Parathyroid adenoma (tissue), 2 donors: ENCODE results near the gene CD53.

ENCODE experiments used
- H2AFZ ChIP-seq: fragments of 300-600 bp; sonication (generic); one replicate; pipeline ENCODE4 v1.7.0; 2017; ENCODE audit warnings: antibody characterized with exemption, mild to moderate bottlenecking
- H3K27ac ChIP-seq: fragments of 300-600 bp; sonication (generic); one replicate; pipeline ENCODE4 v1.7.0; 2017
- H3K27me3 ChIP-seq: fragments of 300-600 bp; sonication (generic); one replicate; pipeline ENCODE4 v1.7.0; 2017; ENCODE audit warnings: low read length; ENCODE audit not compliant: control insufficient read depth, insufficient read depth
- H3K36me3 ChIP-seq: fragments of 300-600 bp; sonication (generic); one replicate; pipeline ENCODE4 v1.7.0; 2017; ENCODE audit warnings: low read length; ENCODE audit not compliant: control insufficient read depth, insufficient read depth
- H3K4me1 ChIP-seq: fragments of 300-600 bp; sonication (generic); one replicate; pipeline ENCODE4 v1.7.0; 2017; ENCODE audit warnings: control low read depth
- H3K4me2 ChIP-seq: fragments of 300-600 bp; sonication (generic); one replicate; pipeline ENCODE4 v1.7.0; 2017; ENCODE audit warnings: low read length
- H3K4me3 ChIP-seq: fragments of 300-600 bp; sonication (generic); one replicate; pipeline ENCODE4 v1.7.0; 2017; ENCODE audit warnings: low read depth, low read length
- H3K79me2 ChIP-seq: fragments of 300-600 bp; sonication (generic); one replicate; pipeline ENCODE4 v1.7.0; 2017; ENCODE audit warnings: control low read depth
- H3K9ac ChIP-seq: fragments of 300-600 bp; sonication (generic); one replicate; pipeline ENCODE4 v1.7.0; 2017; ENCODE audit warnings: mild to moderate bottlenecking
- H3K9me3 ChIP-seq: fragments of 300-600 bp; sonication (generic); one replicate; pipeline ENCODE4 v1.7.0; 2017; ENCODE audit warnings: low read length; ENCODE audit not compliant: control insufficient read depth
- TF ChIP-seq, protein P1 (sequence below): fragments of 300-600 bp; sonication (generic); IDR thresholded peaks from one replicate; pipeline ENCODE4 v1.7.0; 2017; ENCODE audit warnings: antibody characterized with exemption, mild to moderate bottlenecking
- donor health status: primary hyperparathyroidism.

Gene CD53

GRCh38 chr1:110876748-110877341 is 3.9 kb downstream of the CD53 start:
- Histone ChIP-seq H3K4me1 (no peaks in the 10 kb centered on the region), H3K4me2 (no peak overlapping the region), H3K9me3 (no peaks in the 10 kb centered on the region), H2AFZ (no peak overlapping the region), H3K27me3 (no peaks in the 10 kb centered on the region), H3K4me3 (no peak overlapping the region), H3K36me3 (no peaks in the 10 kb centered on the region), H3K27ac (no peak overlapping the region), H3K9ac (no peak overlapping the region), H3K79me2 (no peaks in the 10 kb centered on the region)
- TF ChIP-seq, protein P1, sequence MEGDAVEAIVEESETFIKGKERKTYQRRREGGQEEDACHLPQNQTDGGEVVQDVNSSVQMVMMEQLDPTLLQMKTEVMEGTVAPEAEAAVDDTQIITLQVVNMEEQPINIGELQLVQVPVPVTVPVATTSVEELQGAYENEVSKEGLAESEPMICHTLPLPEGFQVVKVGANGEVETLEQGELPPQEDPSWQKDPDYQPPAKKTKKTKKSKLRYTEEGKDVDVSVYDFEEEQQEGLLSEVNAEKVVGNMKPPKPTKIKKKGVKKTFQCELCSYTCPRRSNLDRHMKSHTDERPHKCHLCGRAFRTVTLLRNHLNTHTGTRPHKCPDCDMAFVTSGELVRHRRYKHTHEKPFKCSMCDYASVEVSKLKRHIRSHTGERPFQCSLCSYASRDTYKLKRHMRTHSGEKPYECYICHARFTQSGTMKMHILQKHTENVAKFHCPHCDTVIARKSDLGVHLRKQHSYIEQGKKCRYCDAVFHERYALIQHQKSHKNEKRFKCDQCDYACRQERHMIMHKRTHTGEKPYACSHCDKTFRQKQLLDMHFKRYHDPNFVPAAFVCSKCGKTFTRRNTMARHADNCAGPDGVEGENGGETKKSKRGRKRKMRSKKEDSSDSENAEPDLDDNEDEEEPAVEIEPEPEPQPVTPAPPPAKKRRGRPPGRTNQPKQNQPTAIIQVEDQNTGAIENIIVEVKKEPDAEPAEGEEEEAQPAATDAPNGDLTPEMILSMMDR: no peak

GRCh38 chr1:110877364-110877763 is 4.4 kb downstream of the CD53 start:
- Histone ChIP-seq H3K9ac (no peak overlapping the region), H3K36me3 (no peaks in the 10 kb centered on the region), H3K4me2 (no peak overlapping the region), H3K27me3 (no peaks in the 10 kb centered on the region), H3K9me3 (no peaks in the 10 kb centered on the region), H2AFZ (no peak overlapping the region), H3K4me1 (no peaks in the 10 kb centered on the region), H3K27ac (no peak overlapping the region), H3K79me2 (no peaks in the 10 kb centered on the region), H3K4me3 (no peak overlapping the region)
- TF ChIP-seq, protein P1: no peak

DNA sequence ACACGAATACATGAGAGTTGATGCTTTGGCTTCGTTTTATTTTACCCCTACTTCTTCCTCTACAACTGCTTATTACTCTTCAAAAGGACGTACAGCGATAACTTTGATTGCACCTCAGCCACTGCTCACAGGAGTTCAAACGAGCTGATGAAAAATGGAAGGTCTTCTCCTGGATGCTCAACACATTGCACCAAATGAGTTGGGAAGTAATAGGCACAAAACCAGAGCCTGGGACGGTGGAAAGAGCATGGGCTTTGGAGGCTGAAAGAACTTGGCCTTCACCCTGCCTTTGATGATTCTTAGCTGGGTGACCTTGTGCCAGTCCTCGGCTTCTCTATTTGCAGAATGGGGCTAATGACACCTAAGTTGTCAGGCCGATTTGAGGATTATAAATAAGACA is 4.8 kb downstream of the CD53 start:
- Histone ChIP-seq H3K27ac (no peak overlapping the region), H3K79me2 (no peaks in the 10 kb centered on the region), H3K4me1 (no peaks in the 10 kb centered on the region), H3K9me3 (no peaks in the 10 kb centered on the region), H3K27me3 (no peaks in the 10 kb centered on the region), H3K9ac (no peak overlapping the region), H3K4me2 (no peak overlapping the region), H2AFZ (no peak overlapping the region), H3K36me3 (no peaks in the 10 kb centered on the region), H3K4me3 (no peak overlapping the region)
- TF ChIP-seq, protein P1: no peak

GRCh38 chr1:110878591-110878990 is 5.6 kb downstream of the CD53 start:
- no peaks in the 10 kb centered on the region for H3K27me3 ChIP-seq
- no peak overlapping the region for H3K27ac ChIP-seq
- H3K9ac ChIP-seq: no peak overlapping the region
- no peaks in the 10 kb centered on the region for H3K79me2 ChIP-seq
- TF ChIP-seq, protein P1: no peak
- H3K9me3 ChIP-seq: no peaks in the 10 kb centered on the region
- no peaks in the 10 kb centered on the region for H3K4me1 ChIP-seq
- no peak overlapping the region for H2AFZ ChIP-seq
- no peak overlapping the region for H3K4me3 ChIP-seq
- no peaks in the 10 kb centered on the region for H3K36me3 ChIP-seq
- no peak overlapping the region for H3K4me2 ChIP-seq

- no peaks in the 10 kb centered on the region for H3K79me2 ChIP-seq
- H2AFZ ChIP-seq: no peak overlapping the region
- H3K36me3 ChIP-seq: no peaks in the 10 kb centered on the region
- no peak overlapping the region for H3K9ac ChIP-seq
- H3K4me3 ChIP-seq: no peak overlapping the region
- TF ChIP-seq, protein P1: no peak
- H3K27me3 ChIP-seq: no peaks in the 10 kb centered on the region
- no peaks in the 10 kb centered on the region for H3K4me1 ChIP-seq
- no peak overlapping the region for H3K27ac ChIP-seq
- H3K9me3 ChIP-seq: no peaks in the 10 kb centered on the region
- H3K4me2 ChIP-seq: no peak overlapping the region
Observed at GRCh38 chr1:110878993-110879392, 6.0 kb downstream of the CD53 start.
